Epithelial cell of proximal tubule (primary cell): ENCODE data around the gene EMD. TPM values are rescaled to one million over a fixed set of nuclear protein-coding genes. Genes with fewer than 3 reads are reported as not detected.
"Not testable (repeated sequence)": the region's sequence is repeated elsewhere in the genome, so short reads cannot be mapped to it uniquely, and the experiment has no call there.

Experiments
- DNase-seq: peaks from one replicate; pipeline ENCODE4 v3.0.0-alpha.2; 2011; ENCODE audit warnings: low read depth
- H3K4me3 ChIP-seq: 2 replicates; pipeline ENCODE4 v1.5.1; 2011; ENCODE audit warnings: low read depth, mild to moderate bottlenecking, low read length
- CTCF ChIP-seq: conservative IDR thresholded peaks from 2 replicates; pipeline ENCODE4 v1.5.1; 2012; ENCODE audit warnings: low read depth, mild to moderate bottlenecking, low read length
- total RNA-seq: library from RNA; depleted of rRNA; stranded (reverse); fragments of >200 nt; gene quantifications from 2 replicates; pipeline ENCODE4 v1.2.3, GENCODE V29; 2015

The EMD gene
- total RNA-seq = 50.7 and 63.0 TPM in 2 replicates

- no peak for TF ChIP-seq CTCF
- no peak for DNase-seq
- H3K4me3 ChIP-seq = peak within 1 kb of the TSS; percentile 73
Observed at GRCh38 chrX:154378799-154379568, at the start of gene EMD. Gene EMD, plus strand, starts transcription at chrX:154379295. Its CDS starts 190 bp downstream, at chrX:154379485.

DNA sequence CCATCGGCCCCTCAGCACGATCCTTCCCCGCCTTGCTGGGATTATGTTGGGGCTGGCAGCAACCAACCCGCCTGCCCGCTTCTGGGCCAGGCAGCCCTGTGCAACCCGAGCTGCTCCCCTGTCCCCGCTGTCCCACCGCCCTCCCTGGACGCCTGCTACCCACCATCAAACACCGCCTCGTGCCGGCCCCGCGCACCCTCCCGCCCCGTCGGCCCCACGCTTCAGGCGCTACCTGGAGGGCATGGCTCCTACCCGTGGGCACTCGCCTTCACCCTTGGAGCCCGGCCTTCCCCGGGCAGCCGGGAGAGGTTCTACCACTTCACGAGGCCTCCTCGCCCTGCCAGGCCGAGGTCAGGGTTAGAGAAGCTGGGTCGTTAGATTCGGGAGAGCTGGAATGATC lies 46.5 kb upstream of the EMD start:
- DNase-seq = no peak
- no peak for TF ChIP-seq CTCF
- no peak overlapping the region for H3K4me3 ChIP-seq

GRCh38 chrX:154333116-154333515 lies 46.0 kb upstream of the EMD start:
- no peak for TF ChIP-seq CTCF
- no peak for DNase-seq
- no peak overlapping the region for H3K4me3 ChIP-seq

DNA sequence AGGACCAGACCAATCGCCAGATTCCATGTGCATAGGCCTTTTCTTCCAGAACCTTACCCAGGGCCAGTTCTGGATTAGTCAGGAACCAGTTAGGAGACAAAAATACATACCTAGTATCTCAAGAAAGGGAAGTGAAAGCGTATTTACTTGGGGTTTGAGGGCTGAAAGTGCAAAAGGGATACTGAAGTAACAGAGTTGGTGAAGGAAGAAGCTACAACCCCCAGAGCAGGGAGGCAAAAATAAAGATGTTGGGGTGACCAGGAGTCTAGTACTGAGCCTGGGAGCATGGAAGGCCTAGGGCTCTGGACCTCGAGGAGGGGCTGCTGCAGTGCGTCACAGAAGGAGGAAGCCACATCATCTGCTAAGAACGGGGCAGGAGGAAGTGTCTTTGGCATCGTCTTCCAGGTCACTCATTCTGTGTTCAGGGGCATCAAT lies 45.2 kb upstream of the EMD start:
- no peak for DNase-seq
- H3K4me3 ChIP-seq = no peak overlapping the region
- TF ChIP-seq CTCF = no peak

- no peak for DNase-seq
- no peak for TF ChIP-seq CTCF
- H3K4me3 ChIP-seq = no peak overlapping the region
Observed at GRCh38 chrX:154334496-154334895, 44.6 kb upstream of the EMD start.

DNA sequence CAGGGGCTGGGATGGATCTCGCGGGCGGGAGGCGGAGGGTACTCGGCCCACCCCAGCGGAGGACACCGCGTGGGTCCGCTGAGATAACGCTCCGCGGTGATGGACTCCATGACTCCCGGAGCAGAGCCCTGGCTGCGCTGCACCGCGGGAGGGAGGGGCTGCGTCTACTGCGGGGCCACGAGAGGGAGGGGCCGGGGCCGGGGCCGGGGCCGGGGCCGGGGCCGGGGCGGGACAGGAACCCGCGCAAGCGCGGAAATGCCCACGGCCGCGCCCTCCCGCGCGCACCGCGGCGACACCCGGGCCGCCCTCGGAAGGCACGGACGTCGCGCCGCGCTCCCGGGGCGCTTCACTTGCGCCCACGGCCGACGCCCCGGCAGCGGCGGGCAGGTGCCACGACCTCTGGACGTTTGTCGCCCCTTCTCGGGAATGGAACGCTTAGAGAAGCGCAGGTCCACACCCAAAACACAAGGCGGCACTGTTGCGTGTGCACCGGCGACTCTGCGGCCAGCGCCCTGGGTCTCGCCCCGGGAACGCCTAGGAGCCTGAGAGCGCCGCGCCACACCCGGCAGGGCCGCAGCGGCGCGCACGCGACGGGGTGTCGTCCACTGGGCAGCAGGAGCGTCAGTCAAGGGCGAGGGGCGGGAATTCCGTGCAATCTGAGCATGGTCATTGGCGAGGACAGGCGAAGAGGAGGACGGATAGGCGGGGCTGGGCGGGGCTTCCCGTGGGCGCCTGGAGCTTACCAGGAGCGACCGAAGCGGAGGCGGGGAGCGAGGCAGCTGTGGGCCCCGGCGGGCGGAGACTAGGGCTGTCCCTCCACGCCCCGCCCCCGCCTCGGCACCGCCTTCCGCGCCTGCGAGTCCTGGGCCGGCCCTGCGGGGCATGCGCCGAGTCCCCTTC lies 37.4 kb upstream of the EMD start:
- DNase-seq, H3K4me3 ChIP-seq: not testable (repeated sequence)

DNA sequence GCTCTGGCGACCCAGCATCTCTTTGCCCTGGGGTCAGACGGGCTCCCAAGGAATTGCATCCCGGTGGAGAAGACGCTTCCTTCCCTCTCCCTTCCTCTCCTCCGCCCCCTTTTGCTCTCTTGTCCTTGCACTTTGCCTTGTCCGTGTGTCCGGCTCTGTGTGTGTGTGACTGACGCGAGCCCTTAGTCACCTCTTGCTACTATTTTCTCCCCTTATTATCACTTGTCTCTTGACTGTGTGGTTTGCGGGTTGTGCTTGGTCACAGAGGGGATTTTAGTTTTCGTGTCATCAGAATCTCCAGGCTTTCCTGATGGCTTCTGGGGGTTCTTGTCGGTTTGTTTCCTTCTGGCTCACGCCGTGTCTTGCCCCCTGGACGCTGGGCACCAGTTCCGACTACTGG lies 36.0 kb upstream of the EMD start:
- DNase-seq, H3K4me3 ChIP-seq: not testable (repeated sequence)

- H3K4me3 ChIP-seq = not testable (repeated sequence)
Observed at GRCh38 chrX:154343620-154344019, 35.5 kb upstream of the EMD start.

More at GRCh38 chrX:154343620-154344019, 35.5 kb upstream of the EMD start:
- DNase-seq = not testable (repeated sequence)
